ENCODE data around the gene TPI1. TPM values are rescaled to one million over a fixed set of nuclear protein-coding genes. Genes with fewer than 3 reads are reported as not detected.

TPI1 gene
- polyA plus RNA-seq, 3 donors, result 446 to 839 (median 764) TPM

- no peak for TF ChIP-seq CTCF (IDR thresholded peaks at IDR 0.05)
- no peak overlapping the region for H3K27ac Mint-ChIP-seq
- Histone ChIP-seq H3K36me3 (replicated peaks in 1 of 2; ENCODE audit: control insufficient read depth in 1 of 2, insufficient read depth in 2 of 2, low read length in 2 of 2) (peaks cover 50 to 57% of the 10 kb centered on the region in 2 donors), H3K4me2 (replicated peaks; ENCODE audit: extremely low read depth, low read length, poor library complexity, severe bottlenecking) (no peak overlapping the region), H2AFZ (ENCODE audit: insufficient read depth, low read depth, low read length, poor library complexity, severe bottlenecking) (no peak overlapping the region), H3K27ac (ENCODE audit: low read depth in 1 of 2, low read length in 2 of 2) (no peak overlapping the region), H3K9ac (ENCODE audit: insufficient read depth, low read length, poor library complexity, severe bottlenecking) (no peak overlapping the region), H3K4me1 (ENCODE audit: control insufficient read depth in 1 of 2, insufficient read depth in 2 of 2, low read length in 2 of 2) (peaks cover 20 to 25% of the 10 kb centered on the region in 2 donors), H3K27me3 (ENCODE audit: control insufficient read depth in 2 of 2, insufficient read depth in 2 of 2, low read length in 2 of 2) (no peaks in the 10 kb centered on the region), H4K20me1 (ENCODE audit: insufficient read depth, low read length) (peaks cover 9% of the 10 kb centered on the region), H3K4me3 (replicated peaks in 1 of 3; ENCODE audit: low read depth in 2 of 3, low read length in 3 of 3) (no peak overlapping the region), H3K9me3 (replicated peaks in 1 of 2; ENCODE audit: control insufficient read depth in 1 of 2, insufficient read depth in 1 of 2, low read length in 2 of 2) (no peaks in the 10 kb centered on the region), H3K79me2 (ENCODE audit: insufficient read depth, low read length) (peaks cover 33% of the 10 kb centered on the region)
- no peak overlapping the region for H3K4me3 Mint-ChIP-seq
- no peaks in the 10 kb centered on the region for H3K27me3 Mint-ChIP-seq (ENCODE audit: low read depth in 3 of 3)
- peaks cover 56% of the 10 kb centered on the region in 2 donors for H3K36me3 Mint-ChIP-seq
- intact Hi-C loops (cut with micrococcal nuclease), result loop anchor here in 1 of 2 donors (5.0 to 10.0 kb wide), 2 partner anchors 49 to 117 kb away; partner anchors contain the start of genes EMG1, LRRC23 and PHB2
- DNase-seq, result no peak
- H3K9me3 Mint-ChIP-seq, result peaks cover 0 to 1% (median 0%) of the 10 kb centered on the region in 7 donors
- H3K4me1 Mint-ChIP-seq, result peaks cover 19% of the 10 kb centered on the region
- WGBS (ENCODE audit: insufficient coverage), result 96% methylated on average over 12 of the region's 14 CpGs
Measured at GRCh38 chr12:6855322-6855721, 12.0 kb upstream of the TPI1 start.

- Histone ChIP-seq H3K36me3 (replicated peaks in 1 of 2; ENCODE audit: control insufficient read depth in 1 of 2, insufficient read depth in 2 of 2, low read length in 2 of 2) (peaks cover 84 to 91% of the 10 kb centered on the region in 2 donors), H4K20me1 (ENCODE audit: insufficient read depth, low read length) (peaks cover 9% of the 10 kb centered on the region), H3K9ac (ENCODE audit: insufficient read depth, low read length, poor library complexity, severe bottlenecking) (no peak overlapping the region), H3K4me3 (replicated peaks in 1 of 3; ENCODE audit: low read depth in 2 of 3, low read length in 3 of 3) (no peak overlapping the region), H3K9me3 (replicated peaks in 1 of 2; ENCODE audit: control insufficient read depth in 1 of 2, insufficient read depth in 1 of 2, low read length in 2 of 2) (no peaks in the 10 kb centered on the region), H3K27ac (ENCODE audit: low read depth in 1 of 2, low read length in 2 of 2) (no peak overlapping the region), H3K4me1 (ENCODE audit: control insufficient read depth in 1 of 2, insufficient read depth in 2 of 2, low read length in 2 of 2) (no peaks in the 10 kb centered on the region), H3K79me2 (ENCODE audit: insufficient read depth, low read length) (peaks cover 14% of the 10 kb centered on the region), H3K27me3 (ENCODE audit: control insufficient read depth in 2 of 2, insufficient read depth in 2 of 2, low read length in 2 of 2) (no peaks in the 10 kb centered on the region), H3K4me2 (replicated peaks; ENCODE audit: extremely low read depth, low read length, poor library complexity, severe bottlenecking) (no peak overlapping the region), H2AFZ (ENCODE audit: insufficient read depth, low read depth, low read length, poor library complexity, severe bottlenecking) (no peak overlapping the region)
- 100% methylated on average over 1 of the region's 2 CpGs for WGBS (ENCODE audit: insufficient coverage)
- intact Hi-C loops (cut with micrococcal nuclease), result loop anchor here in 1 of 2 donors (5.0 to 10.0 kb wide), 2 partner anchors 46 to 114 kb away; partner anchors contain the start of genes EMG1, LRRC23 and PHB2
- Mint-ChIP-seq H3K9me3 (peaks cover 0 to 1% (median 0%) of the 10 kb centered on the region in 7 donors), H3K4me1 (peaks cover 3% of the 10 kb centered on the region), H3K36me3 (peaks cover 87 to 90% of the 10 kb centered on the region in 2 donors), H3K27ac (no peak overlapping the region), H3K27me3 (ENCODE audit: low read depth in 3 of 3) (peaks cover 0 to 3% (median 0%) of the 10 kb centered on the region in 3 donors), H3K4me3 (no peak overlapping the region)
- TF ChIP-seq CTCF (IDR thresholded peaks at IDR 0.05), result no peak
- no peak for DNase-seq
Measured at GRCh38 chr12:6858799-6859198, 8.5 kb upstream of the TPI1 start.

Measured in CD14-positive monocyte (primary cell).